NOMO-1 treated with dmso at 0.1 percent for 144 hours (cell line): ENCODE results near the gene INO80B.
"Not testable (repeated sequence)": the region's sequence is repeated elsewhere in the genome, so short reads cannot be mapped to it uniquely, and the experiment has no call there.

Experiments used
- DNase-seq: peaks from one replicate; lab custom pipeline; 2025; ENCODE audit not compliant: unreplicated experiment; lab: John Stamatoyannopoulos, UW

The INO80B gene

DNA sequence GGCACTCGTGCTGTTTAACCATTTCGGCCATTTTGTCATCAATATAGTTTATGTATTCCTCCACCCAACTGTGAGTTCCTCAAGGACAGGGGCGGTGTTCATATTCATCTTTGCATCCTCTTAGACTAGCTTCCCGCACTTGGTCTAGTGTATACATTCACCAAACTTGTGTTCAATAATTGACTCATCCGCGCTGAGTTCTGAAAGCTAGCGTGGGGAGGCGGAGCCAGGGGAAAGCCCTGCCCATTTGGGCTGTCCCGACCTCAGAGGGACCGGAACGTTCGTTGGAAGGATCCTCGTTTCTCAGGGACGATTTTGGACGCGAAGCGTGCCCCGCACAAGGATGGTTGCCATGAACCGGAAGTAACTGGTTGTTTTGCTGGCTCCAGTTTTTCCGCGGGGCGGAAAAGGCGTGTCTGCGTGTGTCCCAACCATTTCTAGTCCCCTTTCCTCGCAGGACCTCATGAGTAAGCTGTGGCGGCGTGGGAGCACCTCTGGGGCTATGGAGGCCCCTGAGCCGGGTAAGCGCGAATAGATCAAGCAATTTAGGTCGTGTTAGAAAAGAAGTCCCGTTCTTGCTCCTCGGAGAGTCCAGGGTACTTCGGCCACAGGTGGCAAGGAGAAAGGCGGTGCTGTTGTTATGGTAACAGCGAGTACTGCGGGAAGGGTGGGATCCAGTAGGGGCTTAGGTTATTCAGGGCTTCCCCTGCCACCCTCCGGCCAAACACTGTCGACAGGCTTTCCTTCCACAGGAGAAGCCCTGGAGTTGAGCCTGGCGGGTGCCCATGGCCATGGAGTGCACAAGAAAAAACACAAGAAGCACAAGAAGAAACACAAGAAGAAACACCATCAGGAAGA, at the start of gene INO80B:
INO80B (plus strand) TSS at position 434 of the 858 bp plus-strand sequence; CDS start at position 464, 30 bp downstream.
- DNase-seq: peak; percentile 97

DNA sequence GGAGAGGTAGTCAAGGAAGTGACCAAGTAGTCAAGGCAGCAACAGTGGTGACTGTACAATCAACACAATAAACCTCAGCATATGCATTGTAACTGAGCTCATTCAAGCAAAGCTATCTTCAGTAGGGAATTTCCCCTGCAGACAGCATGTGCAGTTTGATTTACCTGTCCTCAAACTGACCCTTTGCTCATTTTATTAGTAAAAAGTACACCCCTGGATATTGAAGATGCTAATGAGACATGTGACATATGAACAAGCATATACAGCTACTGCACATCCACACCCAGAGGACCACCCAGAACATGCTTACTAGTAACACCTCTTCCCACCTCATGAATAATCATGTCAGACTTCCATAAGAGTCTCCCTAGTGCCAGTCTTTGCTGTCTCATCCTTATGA, 48.9 kb upstream of the INO80B start:
- DNase-seq: no peak

GRCh38 chr2:74407682-74408081, 47.2 kb upstream of the INO80B start:
- no peak for DNase-seq

DNA sequence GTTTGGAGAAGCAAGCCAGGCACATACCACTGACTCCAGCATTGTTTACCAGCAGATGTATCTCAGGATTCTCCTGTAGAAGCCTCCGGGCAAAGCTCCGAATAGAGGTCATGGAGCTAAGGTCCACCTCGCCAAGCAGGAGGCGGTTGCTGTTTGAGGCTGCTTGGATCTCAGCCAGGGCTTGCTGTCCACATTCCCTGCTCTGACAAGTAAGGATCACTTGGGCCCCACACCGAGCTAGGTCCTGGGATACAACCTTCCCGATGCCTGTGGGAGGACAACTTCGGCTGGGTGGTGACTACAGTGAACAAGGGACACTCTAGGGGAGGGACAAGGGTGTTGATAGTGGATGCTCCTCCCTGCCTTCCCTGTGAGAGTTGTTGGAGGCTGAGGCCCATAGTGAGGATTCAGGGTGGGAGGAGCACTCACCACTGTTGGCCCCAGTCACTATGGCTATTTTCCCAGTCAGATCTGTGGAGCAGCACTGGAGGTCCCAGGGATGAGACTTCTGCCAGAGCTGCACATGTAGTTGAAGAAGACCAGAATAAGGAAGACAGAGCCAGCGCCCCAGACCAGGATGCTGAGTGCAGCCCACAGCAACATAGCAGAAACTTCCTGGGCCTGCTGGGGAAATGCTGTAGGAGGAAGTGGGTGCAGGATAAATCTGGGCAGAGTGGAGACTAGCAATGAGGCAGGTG, 41.7 kb upstream of the INO80B start:
- DNase-seq: no peak

DNA sequence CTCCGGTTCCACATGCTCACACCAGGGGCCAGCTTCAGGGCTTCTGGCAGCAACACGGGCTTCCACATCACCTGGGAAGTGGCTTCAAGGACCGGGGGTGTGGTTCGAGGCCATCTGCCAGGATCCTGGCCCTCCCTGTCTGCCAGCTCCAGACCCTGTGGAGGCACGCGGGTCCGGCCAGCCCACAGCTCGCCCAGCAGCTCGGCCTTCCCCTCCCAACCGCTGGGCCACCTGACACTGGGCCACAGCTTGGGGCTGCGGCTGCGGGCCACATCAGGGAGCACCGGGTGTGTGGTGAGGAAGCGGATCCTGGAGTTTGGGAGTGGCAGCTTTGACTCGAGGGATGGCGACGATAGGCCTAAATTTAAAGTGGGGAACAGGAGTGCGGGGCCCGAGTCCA, 40.4 kb upstream of the INO80B start:
- no peak for DNase-seq

GRCh38 chr2:74414881-74415761, 39.8 kb upstream of the INO80B start:
- no peak for DNase-seq

DNA sequence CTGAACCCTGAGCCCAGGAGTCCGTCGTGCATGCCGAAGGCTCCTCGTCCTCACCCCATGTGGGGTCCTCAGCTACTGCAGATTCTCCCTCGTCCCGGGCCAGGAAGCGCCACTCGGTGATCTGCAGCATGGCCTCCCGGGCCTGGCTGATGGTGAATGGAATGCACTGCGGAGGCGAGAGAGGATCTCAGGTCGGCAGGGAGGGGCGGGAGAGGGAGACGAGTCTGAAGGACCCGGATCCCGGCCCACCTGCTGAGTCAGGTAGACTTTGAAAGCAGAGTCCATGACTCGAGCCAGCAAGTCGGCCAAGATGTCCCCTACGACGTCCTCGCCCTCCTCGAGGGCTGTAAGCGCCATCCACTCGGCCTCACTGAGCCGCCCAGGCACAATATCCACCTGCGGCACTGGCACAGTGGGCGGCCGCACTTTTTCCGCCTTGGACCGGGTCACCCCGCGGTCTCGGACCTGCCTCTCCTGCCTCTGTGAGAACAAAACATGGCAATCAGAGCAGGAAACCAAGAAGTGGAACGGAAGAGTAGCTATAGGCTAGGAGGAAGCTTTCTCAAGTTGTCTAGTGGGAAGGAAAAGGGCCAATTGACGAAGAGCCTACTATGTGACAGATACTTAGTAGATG, 39.0 kb upstream of the INO80B start:
- no peak for DNase-seq

DNA sequence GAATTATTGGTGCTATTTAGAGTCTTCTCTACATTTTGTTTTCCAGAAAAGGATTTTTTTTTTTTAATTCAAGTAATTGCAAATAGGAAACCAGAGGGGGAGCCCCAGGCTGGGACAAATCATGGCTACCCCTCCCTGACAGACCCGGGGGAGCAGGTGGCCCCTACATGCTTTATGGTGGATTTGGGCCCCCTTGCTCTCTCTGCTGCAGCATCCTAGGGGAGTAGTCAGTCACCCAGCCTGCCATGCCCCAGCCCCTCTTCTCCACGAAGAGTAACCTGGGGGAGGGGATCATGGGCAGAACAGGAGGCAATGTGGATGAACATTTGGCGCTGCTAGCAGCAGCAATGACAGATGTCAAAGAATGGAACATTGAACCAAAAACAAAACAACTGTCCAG, 38.1 kb upstream of the INO80B start:
- DNase-seq: no peak

GRCh38 chr2:74417197-74417596, 37.7 kb upstream of the INO80B start:
- no peak for DNase-seq

DNA sequence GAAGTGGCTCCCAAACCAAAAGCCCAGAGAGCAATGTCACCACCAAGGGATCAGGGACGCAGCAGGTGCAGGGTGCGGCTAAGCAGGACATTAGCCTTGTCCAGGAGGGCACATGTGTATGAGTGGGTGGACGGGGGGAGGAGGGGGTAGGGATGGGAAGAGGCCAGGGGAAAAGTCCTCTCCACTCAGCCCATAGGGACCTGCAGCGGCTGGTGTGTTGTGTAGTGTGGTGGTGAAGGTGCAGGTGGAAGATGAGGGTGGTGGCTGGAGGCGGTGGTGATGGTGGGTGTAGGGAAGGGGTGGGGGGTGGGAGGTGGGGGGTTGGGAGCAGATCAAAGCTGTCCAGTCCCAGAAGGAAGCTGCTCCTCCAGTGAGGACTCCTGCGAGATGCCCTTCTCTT, 37.1 kb upstream of the INO80B start:
- no peak for DNase-seq

GRCh38 chr2:74418312-74418711, 36.6 kb upstream of the INO80B start:
- DNase-seq: no peak

DNA sequence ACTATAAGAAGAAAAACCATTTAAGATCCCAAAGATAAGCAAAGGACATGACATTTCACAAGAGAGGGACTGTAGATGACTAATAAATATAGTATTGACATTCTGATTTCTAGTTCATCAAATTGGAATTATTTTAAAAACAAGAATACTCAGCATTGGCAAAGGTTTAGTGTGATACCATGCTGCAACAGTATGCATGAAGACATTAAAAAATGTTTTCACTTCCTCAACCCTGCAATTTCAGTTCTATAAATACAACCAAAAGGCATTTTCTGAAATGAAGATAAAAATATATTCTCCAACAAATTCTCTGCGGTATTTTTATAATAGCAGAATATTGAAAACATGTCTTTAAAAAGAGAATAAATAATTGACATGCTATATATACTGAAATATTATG, 35.5 kb upstream of the INO80B start:
- DNase-seq: no peak

- DNase-seq: no peak
Measured at GRCh38 chr2:74420006-74420405, 34.9 kb upstream of the INO80B start.

DNA sequence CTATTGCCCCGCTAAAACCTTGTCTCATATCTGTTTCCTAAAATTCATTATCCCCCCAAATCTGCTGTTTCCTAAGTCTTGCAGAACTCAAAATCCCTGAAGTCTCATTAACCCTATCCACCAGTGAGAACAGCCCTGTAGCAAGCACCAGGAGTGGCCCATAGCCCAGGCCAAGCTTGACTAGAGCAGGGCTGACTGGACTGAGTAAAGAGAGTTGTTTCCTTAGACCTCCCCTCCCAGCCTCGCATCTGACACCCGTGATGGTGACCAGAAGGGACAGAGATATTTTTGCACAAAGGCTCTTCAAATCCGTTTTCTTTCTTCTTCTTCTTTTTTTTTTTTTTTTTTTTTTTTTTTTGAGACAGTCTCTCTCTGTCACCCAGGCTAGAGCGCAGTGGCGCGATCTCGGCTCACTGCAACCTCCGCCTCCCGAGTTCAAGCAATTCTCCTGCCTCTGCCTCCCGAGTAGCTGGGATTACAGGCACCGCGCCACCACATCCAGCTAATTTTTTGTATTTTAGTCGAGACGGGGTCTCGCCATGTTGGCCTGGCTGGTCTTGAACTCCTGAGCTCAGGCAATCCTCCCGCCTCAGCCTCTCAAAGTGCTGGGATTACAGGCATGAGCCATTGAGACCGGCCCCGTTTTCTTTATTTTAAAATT, 34.3 kb upstream of the INO80B start:
- not testable (repeated sequence) for DNase-seq

- DNase-seq: peak; percentile 86
Measured at GRCh38 chr2:74421221-74421870, 33.5 kb upstream of the INO80B start, which contains the start of the genes C2orf81 and WDR54. Gene C2orf81 (minus strand): TSS chr2:74421619. CDS start chr2:74421560, 59 bp downstream. Gene WDR54 (plus strand): TSS chr2:74421730. CDS start chr2:74422154, 424 bp downstream.

- no peak for DNase-seq
Measured at GRCh38 chr2:74423231-74424095, 31.4 kb upstream of the INO80B start.

DNA sequence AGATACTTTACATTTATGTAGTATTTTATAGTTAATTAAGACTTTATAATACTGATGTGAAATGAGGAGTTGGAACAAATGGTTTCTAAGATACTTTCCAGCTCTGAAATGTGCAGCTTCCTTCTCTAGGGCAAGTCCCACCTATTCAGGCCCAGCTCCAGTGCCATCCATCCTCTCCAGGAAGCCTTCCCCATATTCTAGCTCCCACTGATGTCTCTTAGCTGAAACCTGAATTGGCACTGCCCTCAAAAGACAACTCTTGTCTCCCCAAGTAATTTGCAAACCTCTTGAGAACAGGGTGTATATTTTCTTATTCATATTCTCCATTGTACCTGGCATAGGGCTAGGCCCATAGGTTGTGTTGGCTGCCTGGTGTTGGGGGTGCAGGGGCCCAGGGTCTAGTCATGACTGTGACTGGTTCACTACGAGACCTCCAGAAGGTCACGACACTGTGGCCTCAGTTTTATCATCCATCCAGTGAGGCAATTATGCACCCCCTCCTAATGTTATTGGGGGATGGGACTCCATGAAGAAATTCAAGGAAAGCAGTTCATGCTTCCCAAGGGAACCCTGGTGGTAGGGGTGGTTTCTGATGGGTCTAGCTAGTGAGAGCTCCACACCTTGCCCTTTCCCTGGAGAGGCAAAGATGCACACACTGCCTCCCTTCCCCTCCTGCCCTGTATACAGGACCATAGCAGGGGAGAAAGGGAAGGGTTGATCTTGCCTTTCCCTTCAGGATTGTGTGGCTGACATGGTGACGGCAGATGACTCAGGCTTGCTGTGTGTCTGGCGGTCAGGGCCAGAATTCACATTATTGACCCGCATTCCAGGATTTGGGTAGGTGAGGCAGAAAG, 30.5 kb upstream of the INO80B start:
- no peak for DNase-seq

GRCh38 chr2:74424995-74425406, 29.9 kb upstream of the INO80B start:
- no peak for DNase-seq
